GM19372 (cell line): ENCODE results near the gene SGTA.

Experiments used
- ATAC-seq: cut with Tn5 transposase; IDR thresholded peaks from one replicate; pipeline ENCODE4 v1.9.1; 2021; ENCODE audit warnings: mild to moderate bottlenecking, low read depth, moderate library complexity; ENCODE audit not compliant: unreplicated experiment

SGTA gene

GRCh38 chr19:2756921-2757881 lies 25.9 kb downstream of the SGTA start:
- no peak for ATAC-seq

GRCh38 chr19:2756477-2756876 lies 26.6 kb downstream of the SGTA start:
- no peak for ATAC-seq

DNA sequence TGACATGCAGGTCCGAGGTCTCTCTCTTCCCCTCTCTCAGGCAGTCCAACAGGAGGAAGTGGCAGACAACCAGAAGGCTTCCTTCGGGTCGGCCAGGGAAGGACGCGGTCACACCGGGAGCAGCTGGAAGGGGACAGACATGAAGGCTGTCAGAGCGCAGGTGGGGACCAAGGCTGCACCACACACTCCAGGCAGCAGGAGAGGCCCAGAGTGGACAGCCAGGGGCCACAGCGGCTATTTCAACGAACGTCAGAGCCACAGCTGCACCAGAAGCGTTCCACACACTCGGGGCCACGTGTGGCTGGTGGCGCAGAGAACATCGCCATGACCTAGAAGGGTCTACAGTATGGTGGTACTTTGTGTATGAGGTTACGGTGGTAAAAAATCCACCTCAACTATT lies 27.3 kb downstream of the SGTA start:
- no peak for ATAC-seq

DNA sequence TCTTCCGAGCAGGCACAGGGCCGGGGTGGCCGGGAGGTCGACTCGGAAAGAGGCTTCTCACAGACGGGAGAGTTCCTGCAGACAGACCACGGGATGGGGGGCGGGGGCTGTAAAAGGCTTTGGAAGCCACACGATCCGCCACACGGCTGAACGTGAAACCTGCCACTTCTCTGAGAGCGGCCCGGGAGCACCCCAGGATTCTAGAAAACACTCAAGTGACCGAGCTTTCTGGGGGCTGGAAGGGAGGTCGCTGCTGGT lies 27.7 kb downstream of the SGTA start:
- no peak for ATAC-seq

GRCh38 chr19:2754659-2755447 lies 28.2 kb downstream of the SGTA start:
- ATAC-seq, result no peak

- no peak for ATAC-seq
These were observed 31.6 kb downstream of the SGTA start for GRCh38 chr19:2751438-2751830.

DNA sequence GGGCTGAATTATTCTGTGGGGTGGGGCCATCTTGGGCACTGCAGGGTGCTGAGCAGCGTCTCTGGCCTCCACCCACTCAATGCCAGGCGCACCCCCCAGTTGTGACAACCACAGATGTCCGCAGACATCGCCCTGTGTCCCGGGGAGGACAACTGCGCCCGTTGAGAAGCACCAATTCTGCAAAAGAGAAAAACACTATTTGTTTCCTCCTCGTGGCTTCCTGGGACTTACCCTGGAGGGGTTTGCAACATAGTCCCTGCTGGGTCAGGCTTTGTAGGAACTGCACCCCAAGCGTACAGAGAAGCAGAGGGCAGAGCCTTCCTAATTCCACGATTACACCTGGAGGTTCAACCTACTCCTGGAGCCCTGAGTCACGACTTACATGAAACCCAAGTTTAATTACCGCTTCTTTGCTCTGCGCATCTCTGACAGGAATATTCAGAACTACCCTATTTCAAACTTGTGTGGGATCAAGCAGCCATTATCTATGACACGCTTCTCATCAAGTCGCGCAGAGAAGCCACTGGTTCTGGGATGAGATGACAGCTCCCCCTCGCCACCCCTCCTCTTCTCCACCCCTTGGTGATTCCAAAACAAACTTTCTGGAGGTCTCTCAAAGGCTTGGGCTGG lies 32.1 kb downstream of the SGTA start:
- ATAC-seq, result no peak

- no peak for ATAC-seq
These were observed 35.7 kb downstream of the SGTA start for GRCh38 chr19:2747349-2747748.

DNA sequence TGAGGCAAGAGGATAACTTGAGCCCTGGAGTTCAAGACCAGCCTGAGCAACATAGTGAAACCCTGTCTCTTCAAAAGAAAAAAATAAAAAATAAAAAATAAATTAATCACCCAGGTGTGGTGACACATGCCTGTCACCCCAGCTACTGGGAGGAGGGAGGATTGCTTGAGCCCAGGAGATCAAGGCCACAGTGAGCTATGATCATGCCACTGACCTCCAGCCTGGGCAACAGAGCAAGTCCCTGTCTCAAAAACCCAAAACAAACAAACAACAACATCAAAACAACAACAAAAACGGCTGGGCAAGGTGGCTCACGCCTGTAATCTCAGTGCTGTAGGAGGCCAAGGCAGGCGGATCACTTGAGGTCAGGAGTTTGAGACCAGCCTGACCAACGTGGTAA lies 39.0 kb downstream of the SGTA start:
- no peak for ATAC-seq

DNA sequence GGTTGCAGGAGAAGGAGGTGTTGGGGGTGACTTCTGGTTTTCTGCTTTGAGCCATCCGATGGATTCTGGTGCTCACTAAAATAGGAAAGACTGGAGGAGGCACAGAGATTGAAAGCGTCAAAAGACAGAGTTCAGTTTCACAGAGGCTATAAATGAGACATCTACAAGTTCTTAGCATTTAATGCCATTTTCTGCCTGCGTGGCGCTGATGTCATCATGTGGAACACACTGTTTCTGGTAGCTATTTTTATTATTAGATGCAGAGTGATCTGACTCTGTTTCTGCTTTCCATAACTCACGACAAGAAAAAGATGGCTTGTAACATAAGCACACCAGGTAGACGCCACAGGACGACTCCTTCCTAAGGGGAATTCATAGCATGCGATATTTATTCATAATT lies 40.0 kb downstream of the SGTA start:
- ATAC-seq, result no peak

DNA sequence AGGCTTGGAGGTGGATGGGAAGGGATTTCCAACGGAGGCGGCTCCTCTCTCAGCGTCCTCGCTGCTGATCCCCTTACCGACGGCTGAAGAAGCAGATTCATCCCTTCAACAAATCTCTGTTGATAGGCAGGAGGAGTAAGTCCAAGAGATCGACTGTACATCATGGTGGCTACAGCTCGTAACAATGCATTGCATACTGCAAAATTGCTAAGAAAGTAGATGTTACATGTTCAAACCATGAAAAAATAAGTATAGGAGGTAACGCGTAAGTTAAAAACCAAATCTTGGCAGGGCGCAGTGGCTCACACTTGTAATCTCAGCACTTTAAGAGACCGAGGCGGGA lies 42.8 kb downstream of the SGTA start:
- no peak for ATAC-seq

GRCh38 chr19:2739602-2740313 lies 43.3 kb downstream of the SGTA start, which contains the start of gene SLC39A3:
SLC39A3 (minus strand) TSS chr19:2740017; CDS start chr19:2737257, 2,760 bp downstream.
- peak; percentile 95 for ATAC-seq

GRCh38 chr19:2736550-2737190 lies 46.4 kb downstream of the SGTA start:
- ATAC-seq, result no peak

DNA sequence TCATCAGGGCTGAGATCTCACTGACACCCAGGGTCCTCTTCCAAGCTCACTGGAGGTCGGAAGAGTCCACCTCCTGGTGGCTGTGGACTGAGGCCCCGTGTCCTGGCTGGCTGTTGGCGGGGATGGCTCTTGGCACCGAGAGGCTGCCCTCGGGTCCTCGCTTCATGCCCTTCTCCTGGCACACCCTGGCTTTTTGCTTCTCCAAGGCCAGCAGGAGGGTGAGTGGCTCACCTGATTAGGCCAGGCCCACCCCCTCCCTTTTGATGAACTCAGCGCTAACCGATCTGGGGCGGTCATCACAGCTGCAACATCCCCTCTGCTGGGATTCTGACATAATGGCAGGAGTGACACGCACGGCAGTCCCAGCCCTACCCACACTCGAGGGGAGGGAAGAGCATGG lies 47.7 kb downstream of the SGTA start:
- ATAC-seq, result no peak

DNA sequence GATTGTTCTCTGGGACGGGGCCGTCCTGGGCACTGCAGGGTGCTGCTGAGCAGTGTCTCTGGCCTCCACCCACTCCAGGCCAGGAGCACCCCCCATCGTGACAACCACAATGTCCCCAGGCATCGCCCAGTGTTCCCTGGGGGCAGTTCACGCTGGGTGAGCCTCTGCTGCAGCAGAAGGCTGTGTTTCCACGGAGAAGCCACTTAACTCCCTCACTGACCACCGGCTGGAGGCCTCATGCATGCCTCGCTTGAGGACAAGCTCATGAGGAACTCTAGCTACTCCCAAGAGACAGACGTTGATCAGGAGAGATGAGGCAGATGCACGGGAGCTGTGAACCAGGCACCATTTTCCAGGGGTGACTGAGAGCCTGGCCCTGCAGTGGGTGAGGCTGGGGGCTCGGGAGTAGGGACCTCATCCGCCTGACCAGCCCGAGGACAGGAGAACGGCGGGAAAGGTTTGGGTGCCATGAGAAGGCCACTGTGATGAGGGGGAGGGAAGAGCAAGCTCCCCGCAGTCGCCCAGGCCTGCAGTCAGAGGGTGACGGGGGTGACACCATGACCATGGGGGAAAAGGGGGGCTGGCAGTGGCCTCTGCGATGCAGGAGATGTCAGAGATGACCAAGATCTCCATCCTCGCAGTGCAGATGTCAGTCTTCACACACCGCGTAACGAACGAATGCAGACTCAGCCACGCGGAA lies 48.3 kb downstream of the SGTA start:
- no peak for ATAC-seq

GRCh38 chr19:2733930-2734588 lies 49.0 kb downstream of the SGTA start:
- no peak for ATAC-seq

DNA sequence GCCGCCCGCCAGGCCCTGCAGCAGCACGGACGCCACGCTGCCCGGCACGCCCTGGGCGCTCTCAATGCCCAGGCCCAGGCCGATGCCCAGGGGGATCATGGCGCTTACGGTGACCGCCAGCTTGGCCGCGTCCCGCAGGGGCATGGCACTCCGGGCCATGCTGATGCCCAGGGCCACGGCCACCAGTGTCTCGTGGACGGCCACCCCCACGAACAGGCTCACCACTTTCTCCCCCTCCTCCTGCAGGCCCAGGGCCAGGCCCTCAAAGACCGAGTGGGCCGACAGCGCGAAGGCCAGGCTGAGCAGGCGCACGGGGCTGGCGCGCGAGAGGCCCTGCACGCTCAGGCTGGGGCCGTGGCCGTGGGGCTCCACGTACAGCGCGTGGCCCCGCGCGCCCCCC lies 50.2 kb downstream of the SGTA start:
- ATAC-seq, result no peak

GRCh38 chr19:2732157-2732725 lies 50.8 kb downstream of the SGTA start:
- ATAC-seq, result no peak
